M059J (cell line): Measurements from ENCODE around the gene C4orf51. TPM values are rescaled to one million over a fixed set of nuclear protein-coding genes. Genes with fewer than 3 reads are reported as not detected.
A peak's percentile ranks its signal among the peaks of the same experiment; 100 is the strongest.
"Not testable (repeated sequence)": the region's sequence is repeated elsewhere in the genome, so short reads cannot be mapped to it uniquely, and the experiment has no call there.

Experiments
- DNase-seq: peaks from one replicate; pipeline ENCODE4 v3.0.0-alpha.2; 2012; ENCODE audit warnings: low read depth
- total RNA-seq: library from RNA; depleted of rRNA; stranded (reverse); fragments of >200 nt; shearing (Covaris generic); gene quantifications from 2 replicates; pipeline ENCODE4 v1.2.3, GENCODE V29; 2014; rRNA removed

Gene C4orf51
- total RNA-seq: not detected in 2 replicates

DNA sequence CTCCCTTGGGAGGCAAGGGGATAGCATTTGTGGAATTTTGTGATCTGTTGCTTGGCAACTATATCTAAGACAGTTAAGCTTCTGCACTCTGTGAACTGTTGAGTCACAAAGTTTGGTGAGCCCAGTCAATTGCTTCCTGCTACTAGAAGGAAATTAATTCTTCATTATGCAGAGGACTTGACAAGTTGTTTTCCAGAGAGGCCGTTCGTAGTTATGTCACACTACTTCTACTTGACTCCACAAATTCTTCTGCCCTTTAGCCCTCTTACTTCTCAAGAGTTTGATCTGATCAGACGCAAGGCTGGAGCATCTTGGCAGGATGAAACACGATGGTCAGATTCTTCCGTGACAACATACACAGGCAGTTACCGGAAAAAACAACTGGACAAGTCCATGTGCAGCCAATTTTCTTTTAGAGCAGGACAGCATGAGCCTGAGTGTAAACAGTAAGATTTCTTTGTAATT, at the start of gene C4orf51:
C4orf51 (plus strand) TSS at position 156 of the 465 bp plus-strand sequence; CDS start at position 214, 58 bp downstream.
- peak; percentile 86 for DNase-seq

DNA sequence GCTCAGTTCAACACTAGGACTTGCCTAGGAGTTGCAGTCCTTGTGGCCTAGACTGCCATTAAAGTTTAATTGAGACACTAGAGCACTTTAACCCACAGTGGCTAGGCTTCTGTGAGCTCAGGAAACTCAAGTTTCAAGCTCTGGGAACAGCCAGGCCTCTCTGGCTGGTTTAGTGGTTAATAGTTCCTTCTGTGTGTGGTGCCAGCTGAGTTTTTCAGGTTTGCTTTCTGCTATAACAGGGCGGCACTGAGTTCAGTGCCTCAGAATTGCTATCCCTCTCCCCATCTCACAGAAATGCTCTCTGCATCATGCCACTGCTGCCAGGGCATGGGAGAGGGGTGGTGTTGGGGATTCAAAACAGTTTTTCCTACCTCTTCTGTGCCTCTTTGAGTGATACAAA, 44.8 kb upstream of the C4orf51 start:
- DNase-seq: no peak

DNA sequence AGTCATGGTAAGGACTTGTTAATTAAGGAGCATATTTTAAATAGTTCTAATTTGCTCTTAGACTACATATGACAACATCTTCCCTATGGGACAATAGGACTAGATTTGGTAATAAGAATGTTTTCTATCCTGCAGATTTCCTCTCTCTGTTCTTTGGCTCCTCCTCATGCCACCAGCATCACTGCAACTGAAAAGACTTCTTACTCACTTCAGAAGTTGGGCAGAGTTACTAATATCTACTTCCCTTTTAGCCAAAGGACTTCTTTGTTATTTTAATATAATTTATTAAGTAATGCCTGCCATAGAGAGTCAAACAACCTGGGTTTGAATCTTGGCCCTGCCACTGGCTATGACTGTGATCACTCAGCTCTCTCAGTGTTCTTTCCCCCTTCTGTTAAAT, 44.3 kb upstream of the C4orf51 start:
- no peak for DNase-seq

DNA sequence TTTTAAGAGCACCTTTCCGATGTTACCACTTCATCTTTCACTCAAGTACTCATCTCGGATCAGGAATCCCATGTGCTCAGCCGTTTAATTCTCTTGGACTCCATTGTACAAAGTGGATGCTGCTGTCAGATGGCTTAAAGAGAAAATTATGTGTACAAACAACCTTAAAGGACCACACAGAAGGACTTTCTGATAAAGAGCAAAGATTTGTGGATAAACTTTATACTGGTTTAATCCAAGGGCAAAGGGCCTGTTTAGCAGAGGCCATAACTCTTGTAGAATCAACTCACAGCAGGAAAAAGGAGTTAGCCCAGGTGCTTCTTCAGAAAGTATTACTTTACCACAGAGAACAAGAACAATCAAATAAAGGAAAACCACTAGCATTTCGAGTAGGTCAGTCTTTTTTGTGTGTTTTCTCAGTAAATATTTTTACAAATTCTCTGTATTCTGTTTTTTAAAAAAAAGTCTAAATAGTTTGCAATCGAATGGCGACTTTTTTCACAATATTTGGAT, 40.7 kb upstream of the C4orf51 start:
- no peak for DNase-seq

DNA sequence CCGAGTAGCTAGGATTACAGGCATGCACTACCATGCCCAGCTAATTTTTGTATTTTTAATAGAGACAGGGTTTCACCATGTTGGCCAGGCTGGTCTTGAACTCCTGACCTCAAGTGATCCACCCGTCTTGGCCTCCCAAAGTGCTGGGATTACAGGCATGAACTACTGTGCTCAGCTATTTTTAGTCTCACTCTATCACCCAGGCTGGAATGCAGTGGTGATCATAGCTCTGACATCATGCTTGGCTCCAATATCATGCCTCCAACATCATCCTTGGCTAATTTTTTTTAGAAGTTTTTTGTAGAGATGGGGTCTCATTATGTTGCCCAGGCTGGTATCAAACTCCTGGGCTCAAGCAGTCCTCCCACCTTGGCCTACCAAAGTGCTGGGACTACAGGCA, 39.7 kb upstream of the C4orf51 start:
- peak; percentile 25 for DNase-seq

DNA sequence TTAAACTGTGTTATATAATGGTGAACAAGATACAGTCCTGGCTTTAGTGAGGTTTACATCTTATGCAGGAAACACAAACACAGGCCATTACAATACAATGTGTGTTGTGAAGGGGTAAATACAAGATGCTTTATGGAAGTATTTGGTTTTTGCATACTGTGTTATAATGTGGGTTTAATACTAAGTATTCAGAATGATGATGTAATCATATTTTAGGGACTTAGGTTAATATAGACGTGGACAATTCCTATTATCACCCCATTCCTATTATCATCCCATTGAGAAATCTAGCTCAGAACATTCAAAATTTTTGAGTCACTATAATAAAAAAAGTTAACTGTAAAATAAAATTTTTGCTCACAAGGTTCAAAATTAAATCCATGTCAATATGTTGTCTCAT, 36.7 kb upstream of the C4orf51 start:
- no peak for DNase-seq

DNA sequence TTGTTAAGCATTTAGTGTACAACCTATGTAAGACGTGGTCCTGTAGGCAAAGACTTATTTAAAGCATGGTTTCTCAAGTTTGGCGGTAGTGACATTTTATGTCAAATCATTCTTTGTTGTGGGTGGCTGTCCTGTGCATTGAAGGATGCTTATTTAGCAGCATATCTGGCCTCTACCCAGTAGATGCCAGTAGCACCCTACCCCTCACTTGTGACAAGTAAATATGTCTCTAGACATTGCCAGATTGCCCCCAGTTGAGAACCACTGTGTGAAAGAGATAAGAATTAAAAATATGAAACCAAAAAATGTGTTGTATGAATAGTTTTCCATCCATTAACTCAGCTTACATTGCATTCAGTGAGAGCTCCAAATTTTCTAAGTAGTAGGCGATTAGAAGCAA, 35.2 kb upstream of the C4orf51 start:
- DNase-seq: no peak

DNA sequence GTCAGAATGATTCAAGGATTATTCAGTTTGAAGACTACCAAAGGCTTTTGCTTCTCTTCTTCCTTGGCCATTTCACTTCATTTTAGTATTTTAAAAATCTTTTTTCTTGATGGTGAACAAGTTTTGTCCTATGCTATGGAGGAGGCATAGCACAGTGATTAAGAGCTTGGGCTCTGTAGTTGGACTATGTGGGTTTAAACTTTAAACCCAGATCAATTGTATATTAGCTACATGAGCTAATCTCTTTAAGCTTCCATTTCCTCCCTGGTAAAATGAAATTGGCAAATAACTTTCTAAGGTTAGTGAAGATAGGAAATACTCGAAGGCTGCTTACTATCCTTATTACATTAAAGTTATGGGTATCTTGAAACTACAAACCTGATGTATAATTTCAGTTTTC, 23.8 kb upstream of the C4orf51 start:
- DNase-seq: no peak

DNA sequence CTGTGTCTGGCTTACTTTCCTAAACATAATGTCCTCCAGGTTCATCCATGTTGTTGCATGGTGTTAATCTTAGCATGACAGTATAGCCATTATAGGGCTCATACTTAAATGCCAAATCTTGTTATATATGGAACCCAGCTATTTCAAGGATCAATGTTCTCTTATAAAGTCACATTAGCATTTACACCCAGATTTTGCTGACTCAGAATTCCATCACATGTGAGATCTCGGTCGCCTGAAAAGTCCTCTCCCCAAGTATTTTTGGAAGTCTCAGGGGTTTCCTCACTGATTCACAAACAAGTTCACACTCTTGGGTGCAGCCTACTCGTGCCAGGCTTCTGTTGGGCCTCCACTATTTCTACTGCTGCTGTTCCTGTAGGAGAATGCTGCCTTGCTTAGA, 19.9 kb upstream of the C4orf51 start:
- no peak for DNase-seq

DNA sequence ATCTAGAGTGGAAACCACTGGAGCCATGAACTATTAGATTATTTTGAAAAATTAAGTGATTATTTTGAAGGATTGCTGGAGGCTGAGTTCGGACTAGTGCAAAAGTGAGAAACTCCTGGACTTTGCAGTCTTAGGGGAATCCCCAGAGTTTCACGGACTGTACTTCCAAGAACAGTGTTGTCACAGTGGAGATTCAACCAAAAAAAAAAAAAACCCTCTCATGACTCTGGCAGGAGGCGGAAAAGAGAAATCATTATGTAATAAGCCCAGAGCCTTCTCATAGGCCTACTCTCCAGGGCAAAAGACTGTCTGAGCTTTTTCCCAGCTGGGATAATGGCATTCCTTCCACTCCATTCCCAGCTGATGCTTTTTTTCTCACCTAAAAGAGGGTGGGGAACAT, 16.8 kb upstream of the C4orf51 start:
- no peak for DNase-seq

DNA sequence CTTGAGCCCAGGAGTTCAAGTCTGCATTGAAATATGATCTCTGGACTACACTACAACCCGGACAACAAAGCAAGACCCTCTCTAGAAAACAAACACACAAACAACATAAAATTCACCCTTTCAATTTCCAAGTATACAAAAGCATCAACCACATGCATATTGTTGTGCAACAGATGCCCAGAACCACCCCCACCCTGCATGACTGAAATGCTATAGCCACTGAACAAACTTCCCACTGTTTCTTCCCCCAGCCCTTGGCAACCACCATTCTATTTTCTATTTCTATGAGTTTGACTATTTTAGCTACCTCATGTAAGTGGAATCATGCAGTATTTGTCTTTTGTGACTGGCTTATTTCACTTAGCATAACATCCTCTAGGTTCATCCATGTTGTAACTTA, 14.2 kb upstream of the C4orf51 start:
- no peak for DNase-seq

DNA sequence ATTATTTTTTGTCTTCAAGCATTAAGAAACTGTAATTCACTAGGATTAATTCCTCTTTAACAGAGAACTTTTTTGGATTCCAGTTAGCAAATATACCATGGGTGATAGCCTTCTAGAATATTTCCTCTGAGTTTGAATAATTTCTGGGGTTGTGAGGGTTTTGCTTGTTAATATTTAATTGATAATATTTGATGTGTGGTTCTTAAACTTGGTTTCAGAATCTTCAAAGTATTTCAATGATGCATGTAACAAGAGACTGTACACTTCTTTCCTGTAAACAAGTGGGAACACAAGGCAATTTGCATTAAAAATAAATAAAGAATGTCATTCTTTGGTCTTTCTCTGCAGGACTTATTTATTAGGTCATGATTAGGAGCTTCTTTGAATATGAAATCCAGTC, 9.5 kb upstream of the C4orf51 start:
- no peak for DNase-seq

DNA sequence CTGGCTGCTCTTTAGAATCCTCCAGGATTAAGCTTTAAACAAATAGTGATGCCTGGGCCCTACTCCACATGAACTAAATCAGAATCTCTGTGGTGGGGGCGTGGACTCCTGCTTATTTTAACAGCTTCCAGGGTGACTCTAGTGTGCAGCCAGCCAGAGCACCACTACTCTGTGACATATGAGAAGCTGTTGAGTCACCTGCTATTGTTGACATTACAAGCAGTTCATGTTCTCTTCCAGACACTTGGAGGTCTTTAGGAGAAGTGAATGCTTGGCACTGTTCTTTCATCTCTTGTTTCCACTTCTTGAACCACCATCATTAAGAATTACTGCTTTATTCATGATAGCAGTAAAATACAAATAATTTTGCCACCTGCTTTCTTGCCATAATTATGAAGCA, 426 bp upstream of the C4orf51 start:
- DNase-seq: peak; percentile 93

DNA sequence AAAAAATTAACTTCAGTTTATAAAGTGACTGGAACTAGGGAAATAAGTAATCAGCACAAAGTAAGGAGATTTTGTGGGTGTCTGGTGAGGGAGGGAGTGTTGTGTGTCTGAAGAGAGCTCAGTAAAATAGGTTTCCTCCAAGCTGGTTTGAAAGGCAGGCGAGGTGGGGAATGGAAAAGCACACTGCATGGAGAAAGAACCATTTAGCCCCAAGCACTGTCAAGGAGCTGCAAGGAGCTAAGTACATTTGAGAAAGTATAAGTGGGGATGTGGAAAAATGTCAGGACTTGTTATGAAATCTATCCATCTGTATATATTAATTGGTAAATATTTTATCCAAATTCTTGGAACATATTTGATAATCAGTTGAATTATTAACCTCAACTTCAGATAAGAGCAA, 956 bp downstream of the C4orf51 start:
- no peak for DNase-seq

DNA sequence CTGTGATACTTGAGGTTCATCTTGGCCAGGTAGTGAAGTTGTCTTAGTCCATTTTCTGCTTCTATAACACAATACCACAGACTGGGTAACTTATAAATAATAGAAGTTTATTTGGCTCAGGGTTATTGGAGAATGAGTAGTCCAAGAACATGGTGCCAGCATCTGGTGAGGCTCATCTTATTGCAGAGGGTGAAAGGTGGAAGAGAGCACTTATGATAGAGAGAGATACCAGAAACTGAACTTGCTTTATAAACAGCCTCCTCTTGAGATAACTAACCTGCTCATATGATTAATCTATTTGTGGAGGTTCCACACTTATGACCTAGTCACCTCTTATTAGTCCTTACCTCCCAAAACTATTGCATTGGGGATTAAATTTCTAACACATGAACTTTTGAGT, 1.6 kb downstream of the C4orf51 start:
- no peak for DNase-seq

DNA sequence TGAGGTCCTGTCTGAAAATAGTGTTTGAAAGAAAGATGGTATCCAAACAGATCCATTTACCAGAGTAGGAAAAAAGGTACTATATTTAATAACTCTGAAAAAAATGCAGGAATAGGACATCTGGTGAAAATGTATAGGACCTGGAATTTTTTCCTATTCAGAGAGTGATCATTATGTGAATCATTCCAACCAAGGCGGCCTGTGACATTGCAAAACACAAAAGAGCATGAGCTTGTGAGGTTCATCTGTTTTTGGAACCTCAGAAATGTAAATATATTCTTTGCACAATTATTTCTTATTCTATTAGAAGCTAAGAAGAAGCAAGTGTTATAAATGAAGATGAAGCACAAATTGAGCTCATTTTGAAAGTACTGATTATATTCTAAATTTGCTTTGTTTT, 2.0 kb downstream of the C4orf51 start:
- DNase-seq: no peak

DNA sequence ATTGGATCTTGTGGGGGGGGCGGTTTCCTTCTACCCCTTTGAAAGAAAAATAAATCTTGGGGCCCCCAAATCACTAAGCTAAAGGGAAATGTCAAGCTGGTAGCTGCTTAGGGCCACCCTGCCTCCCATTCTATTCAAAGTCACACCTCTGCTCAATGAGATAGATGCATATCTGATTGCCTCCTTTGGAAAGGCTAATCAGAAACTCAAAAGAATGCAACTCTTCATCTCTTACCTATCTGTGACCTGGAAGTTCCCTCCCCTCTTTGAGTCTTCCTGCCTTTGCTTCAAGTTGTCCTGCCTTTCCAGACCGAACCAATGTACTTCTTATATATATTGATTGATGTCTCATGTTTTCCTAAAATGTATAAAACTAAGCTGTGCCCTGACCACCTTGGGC, 7.0 kb downstream of the C4orf51 start:
- no peak for DNase-seq

DNA sequence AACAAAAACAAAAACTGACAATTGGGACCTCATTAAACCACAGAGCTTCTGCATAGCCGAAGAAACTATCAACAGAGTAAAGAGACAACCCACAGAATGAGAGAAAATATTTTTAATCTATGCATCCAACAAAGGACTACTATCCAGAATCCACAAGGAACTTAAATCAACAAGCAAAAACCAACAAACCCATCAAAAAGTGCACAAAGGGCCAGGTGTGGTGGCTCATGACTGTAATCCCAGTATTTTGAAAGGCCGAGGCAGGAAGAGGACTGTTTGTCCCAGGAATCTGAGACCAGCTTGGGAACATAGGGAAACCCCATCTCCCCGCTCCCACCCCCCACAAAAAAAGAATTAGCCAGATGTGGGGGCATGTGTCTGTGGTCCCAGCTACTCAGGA, 10.7 kb downstream of the C4orf51 start:
- no peak for DNase-seq

DNA sequence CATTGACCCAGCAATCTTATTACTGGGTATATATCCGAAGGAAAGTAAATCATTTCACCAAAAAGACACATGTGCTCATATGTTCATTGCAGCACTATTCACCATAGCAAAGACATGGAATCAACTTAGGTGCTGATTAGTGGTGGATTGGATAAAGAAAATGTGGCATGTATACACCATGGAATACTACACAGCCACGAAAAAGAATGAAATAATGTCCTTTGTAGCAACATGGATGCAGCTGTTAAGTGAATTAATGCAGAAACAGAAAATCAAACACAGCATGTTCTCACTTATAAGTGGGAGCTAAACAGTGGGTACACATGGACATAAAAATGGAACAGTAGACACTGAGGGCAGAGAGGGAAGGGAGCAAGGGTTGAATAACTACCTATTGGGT, 11.5 kb downstream of the C4orf51 start:
- DNase-seq: not testable (repeated sequence)

DNA sequence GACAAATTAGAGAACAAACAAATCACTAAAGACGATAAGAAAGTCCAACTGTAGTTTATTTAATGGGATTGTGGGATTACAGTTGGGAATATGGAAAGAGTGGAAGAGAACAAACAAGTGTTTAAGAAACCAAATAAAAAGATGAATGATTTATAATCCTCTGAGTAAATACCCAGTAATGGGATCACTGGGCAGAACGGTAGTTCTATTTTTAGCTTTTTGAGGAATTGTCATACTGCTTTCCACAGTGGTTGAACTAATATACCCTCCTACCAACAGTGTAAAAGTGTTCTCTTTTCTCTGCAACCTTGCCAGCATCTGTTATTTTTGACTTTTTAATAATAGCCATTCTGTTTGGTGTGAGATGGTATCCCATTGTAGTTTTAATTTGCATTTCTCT, 15.0 kb downstream of the C4orf51 start:
- DNase-seq: no peak

DNA sequence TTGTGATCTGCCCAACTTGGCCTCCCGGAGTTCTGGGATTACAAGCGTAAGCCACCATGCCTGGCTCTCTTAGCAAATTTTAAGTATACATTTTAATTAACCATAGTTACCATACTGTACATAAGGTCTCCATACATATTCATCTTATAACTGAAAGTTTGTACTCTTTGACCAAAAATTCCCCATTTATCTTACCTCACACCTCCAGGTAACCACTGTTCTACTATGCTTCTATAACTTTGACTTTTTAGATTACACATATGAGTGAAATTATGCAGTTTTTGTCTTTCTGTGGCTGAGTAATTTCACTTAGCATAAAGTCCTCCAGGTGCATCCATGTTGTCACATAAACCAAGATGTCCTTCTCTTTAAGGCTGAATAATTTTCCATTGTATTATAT, 17.4 kb downstream of the C4orf51 start:
- DNase-seq: no peak

DNA sequence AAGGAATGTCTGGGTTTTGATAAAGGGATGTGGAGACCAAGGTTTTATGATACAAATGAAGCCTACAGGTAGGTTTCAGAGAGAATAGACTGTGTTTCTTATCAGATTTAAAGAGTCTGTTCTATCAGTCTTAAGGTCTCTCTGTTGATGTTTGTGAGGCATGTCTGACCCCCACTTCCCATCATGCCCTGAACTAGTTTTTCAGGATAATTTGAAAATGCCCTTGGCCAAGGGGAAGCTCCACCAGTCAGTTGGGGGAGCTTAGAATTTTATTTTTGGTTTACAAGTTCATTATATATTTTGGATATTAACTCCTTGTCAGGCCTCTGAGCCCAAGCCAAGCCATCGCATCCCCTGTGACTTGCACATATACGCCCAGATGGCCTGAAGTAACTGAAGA, 18.6 kb downstream of the C4orf51 start:
- DNase-seq: no peak

DNA sequence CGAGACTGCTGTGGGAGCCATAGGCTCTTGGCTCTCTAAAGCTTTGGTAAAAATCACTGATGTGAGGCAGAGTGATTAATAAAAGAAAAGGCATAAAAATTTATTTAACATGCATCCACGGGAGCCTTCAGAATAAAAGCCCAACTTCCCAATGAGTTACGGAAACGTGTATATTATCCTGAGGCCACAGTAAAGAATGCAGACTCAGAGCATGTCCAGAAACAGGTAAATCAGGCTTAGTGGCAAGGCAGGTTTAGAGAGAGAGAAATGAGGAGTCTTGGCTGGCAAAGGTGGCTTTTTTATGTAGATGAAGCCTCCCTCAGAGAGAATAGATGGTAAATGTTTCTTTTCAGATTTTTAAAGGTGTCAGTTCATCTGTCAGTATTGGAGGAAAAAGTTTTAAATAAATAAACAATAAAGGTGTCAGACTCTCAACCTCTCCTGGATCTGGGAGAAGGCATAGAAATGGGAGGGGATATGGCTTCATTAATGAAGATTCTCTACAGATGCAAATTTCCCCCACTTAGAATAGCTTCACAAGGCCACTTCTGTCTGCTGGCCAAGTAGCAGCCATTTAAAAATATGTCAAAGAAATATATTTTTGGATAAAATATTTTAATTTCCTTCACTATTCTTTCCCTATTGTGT, 24.0 kb downstream of the C4orf51 start:
- DNase-seq: no peak

DNA sequence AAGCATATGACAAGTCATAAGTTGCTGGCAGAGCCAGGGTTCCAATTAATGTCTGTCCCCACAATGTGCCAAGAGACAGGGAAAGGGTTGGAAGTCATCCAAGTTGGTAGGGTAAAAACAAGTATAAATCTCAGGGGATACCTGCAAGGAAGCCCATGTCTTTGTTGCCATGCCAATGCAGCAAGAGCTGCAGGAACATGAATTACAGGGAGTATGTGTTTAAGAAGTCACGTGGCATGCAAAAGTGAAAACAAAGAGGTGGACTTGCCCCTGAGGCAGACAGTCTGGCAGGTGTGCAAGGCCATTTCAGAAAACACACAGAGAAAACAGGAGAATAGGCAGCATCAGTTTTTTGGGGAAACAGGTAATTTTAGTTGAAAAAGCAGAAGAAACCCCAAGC, 29.4 kb downstream of the C4orf51 start:
- DNase-seq: no peak
